Measurements from ENCODE around the gene SPDYE3.
"Not testable (repeated sequence)": the region's sequence is repeated elsewhere in the genome, so short reads cannot be mapped to it uniquely, and the experiment has no call there.

- TF ChIP-seq, protein P1, sequence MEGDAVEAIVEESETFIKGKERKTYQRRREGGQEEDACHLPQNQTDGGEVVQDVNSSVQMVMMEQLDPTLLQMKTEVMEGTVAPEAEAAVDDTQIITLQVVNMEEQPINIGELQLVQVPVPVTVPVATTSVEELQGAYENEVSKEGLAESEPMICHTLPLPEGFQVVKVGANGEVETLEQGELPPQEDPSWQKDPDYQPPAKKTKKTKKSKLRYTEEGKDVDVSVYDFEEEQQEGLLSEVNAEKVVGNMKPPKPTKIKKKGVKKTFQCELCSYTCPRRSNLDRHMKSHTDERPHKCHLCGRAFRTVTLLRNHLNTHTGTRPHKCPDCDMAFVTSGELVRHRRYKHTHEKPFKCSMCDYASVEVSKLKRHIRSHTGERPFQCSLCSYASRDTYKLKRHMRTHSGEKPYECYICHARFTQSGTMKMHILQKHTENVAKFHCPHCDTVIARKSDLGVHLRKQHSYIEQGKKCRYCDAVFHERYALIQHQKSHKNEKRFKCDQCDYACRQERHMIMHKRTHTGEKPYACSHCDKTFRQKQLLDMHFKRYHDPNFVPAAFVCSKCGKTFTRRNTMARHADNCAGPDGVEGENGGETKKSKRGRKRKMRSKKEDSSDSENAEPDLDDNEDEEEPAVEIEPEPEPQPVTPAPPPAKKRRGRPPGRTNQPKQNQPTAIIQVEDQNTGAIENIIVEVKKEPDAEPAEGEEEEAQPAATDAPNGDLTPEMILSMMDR (conservative IDR thresholded peaks at IDR 0.05; ENCODE audit: low read depth, low read length): not testable (repeated sequence)
- TF ChIP-seq POLR2A (IDR thresholded peaks at IDR 0.05; ENCODE audit: low read depth, low read length); SMC3 (IDR thresholded peaks at IDR 0.05; ENCODE audit: low read depth, low read length); RCOR1 (IDR thresholded peaks at IDR 0.05; ENCODE audit: insufficient replicate concordance, low read length); RAD21 (IDR thresholded peaks at IDR 0.05; ENCODE audit: low read length); CEBPB (IDR thresholded peaks at IDR 0.05; ENCODE audit: low read depth, low read length); MAFK (IDR thresholded peaks at IDR 0.05; ENCODE audit: low read depth, low read length); FOS (IDR thresholded peaks at IDR 0.05; ENCODE audit: low read depth, low read length); MXI1 (IDR thresholded peaks at IDR 0.05; ENCODE audit: borderline replicate concordance, low read depth, low read length): not testable (repeated sequence)
- TF ChIP-seq, protein P2, sequence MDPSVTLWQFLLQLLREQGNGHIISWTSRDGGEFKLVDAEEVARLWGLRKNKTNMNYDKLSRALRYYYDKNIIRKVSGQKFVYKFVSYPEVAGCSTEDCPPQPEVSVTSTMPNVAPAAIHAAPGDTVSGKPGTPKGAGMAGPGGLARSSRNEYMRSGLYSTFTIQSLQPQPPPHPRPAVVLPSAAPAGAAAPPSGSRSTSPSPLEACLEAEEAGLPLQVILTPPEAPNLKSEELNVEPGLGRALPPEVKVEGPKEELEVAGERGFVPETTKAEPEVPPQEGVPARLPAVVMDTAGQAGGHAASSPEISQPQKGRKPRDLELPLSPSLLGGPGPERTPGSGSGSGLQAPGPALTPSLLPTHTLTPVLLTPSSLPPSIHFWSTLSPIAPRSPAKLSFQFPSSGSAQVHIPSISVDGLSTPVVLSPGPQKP (IDR thresholded peaks at IDR 0.05; ENCODE audit: borderline replicate concordance, low read depth, low read length): not testable (repeated sequence)
- TF ChIP-seq, protein P3, sequence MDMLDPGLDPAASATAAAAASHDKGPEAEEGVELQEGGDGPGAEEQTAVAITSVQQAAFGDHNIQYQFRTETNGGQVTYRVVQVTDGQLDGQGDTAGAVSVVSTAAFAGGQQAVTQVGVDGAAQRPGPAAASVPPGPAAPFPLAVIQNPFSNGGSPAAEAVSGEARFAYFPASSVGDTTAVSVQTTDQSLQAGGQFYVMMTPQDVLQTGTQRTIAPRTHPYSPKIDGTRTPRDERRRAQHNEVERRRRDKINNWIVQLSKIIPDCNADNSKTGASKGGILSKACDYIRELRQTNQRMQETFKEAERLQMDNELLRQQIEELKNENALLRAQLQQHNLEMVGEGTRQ (IDR thresholded peaks at IDR 0.05; ENCODE audit: low read depth, low read length): not testable (repeated sequence)
Measured at GRCh38 chr7:100325671-100326070, 18.2 kb downstream of the SPDYE3 start.
